Stomach (tissue), 4 donors: ENCODE measurements around the gene ADGRL3.

ENCODE experiments used
- EP300 ChIP-seq: sonication (generic); formaldehyde crosslinking; IDR thresholded peaks from one replicate; pipeline ENCODE4 v1.6.1; 2017; ENCODE audit warnings: antibody characterized with exemption
- POLR2A ChIP-seq, 4 donors: fragments of 450-650 bp; IDR thresholded peaks; one replicate each; pipeline ENCODE4 v1.6.1; 2016; ENCODE audit warnings: antibody characterized with exemption in 4 of 4, control low read depth in 2 of 4, mild to moderate bottlenecking in 1 of 4, moderate library complexity in 1 of 4
- POLR2AphosphoS5 ChIP-seq, 3 donors: sonication (generic); formaldehyde crosslinking; IDR thresholded peaks; one replicate each; pipeline ENCODE4 v1.6.1; 2016; ENCODE audit warnings: antibody characterized with exemption in 3 of 3
- TF ChIP-seq, protein P1 (sequence below), 7 experiments: fragments of 450-650 bp in 4 of 7; fragments of 200-600 bp in 3 of 7; sonication (generic) in 3 of 7; IDR thresholded peaks; one replicate each; pipeline ENCODE4 v1.5.1; 2016 to 2019; ENCODE audit warnings: antibody characterized with exemption in 7 of 7, control low read depth in 2 of 7, mild to moderate bottlenecking in 1 of 7

GRCh38 chr4:61837395-61837794 is 637.3 kb downstream of the ADGRL3 start:
- TF ChIP-seq, protein P1, sequence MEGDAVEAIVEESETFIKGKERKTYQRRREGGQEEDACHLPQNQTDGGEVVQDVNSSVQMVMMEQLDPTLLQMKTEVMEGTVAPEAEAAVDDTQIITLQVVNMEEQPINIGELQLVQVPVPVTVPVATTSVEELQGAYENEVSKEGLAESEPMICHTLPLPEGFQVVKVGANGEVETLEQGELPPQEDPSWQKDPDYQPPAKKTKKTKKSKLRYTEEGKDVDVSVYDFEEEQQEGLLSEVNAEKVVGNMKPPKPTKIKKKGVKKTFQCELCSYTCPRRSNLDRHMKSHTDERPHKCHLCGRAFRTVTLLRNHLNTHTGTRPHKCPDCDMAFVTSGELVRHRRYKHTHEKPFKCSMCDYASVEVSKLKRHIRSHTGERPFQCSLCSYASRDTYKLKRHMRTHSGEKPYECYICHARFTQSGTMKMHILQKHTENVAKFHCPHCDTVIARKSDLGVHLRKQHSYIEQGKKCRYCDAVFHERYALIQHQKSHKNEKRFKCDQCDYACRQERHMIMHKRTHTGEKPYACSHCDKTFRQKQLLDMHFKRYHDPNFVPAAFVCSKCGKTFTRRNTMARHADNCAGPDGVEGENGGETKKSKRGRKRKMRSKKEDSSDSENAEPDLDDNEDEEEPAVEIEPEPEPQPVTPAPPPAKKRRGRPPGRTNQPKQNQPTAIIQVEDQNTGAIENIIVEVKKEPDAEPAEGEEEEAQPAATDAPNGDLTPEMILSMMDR (IDR thresholded peaks at IDR 0.05) = no peak
- TF ChIP-seq POLR2A (IDR thresholded peaks at IDR 0.05) = no peak
- TF ChIP-seq POLR2AphosphoS5 (IDR thresholded peaks at IDR 0.05) = no peak
- no peak for TF ChIP-seq EP300
